Posterior vena cava (tissue), 2 donors: ENCODE data around the gene DPH1. TPM values are rescaled to one million over a fixed set of nuclear protein-coding genes. Genes with fewer than 3 reads are reported as not detected.
"Not testable (repeated sequence)": the region's sequence is repeated elsewhere in the genome, so short reads cannot be mapped to it uniquely, and the experiment has no call there.

Experiments used
- DNase-seq: peaks from one replicate; pipeline ENCODE4 v3.0.0-alpha.2; 2020; ENCODE audit warnings: low spot score
- intact Hi-C, 2 donors: fragments of 100-400 bp; cut with DNase I; formaldehyde crosslinking; loops; one replicate each; pipeline versions ENCODE4 v1.14.1 to v1.14.2; 2022 to 2023
- total RNA-seq, 2 donors: library from RNA; stranded (reverse); fragmentation: NEBNext Ultra II Directional; extraction: Animal tissue kit (Norgen Biotek cat#: 25700); gene quantifications; one replicate each; pipeline ENCODE4 v1.2.1, GENCODE V29; 2021
- donor health status: DM: yes; HTN: yes; CAD: no.
- donor health status: DM: yes; HTN: yes; CAD: no.

Gene DPH1
- total RNA-seq, 2 donors from 2014 or later, result 26.5 to 27.9 TPM

DNA sequence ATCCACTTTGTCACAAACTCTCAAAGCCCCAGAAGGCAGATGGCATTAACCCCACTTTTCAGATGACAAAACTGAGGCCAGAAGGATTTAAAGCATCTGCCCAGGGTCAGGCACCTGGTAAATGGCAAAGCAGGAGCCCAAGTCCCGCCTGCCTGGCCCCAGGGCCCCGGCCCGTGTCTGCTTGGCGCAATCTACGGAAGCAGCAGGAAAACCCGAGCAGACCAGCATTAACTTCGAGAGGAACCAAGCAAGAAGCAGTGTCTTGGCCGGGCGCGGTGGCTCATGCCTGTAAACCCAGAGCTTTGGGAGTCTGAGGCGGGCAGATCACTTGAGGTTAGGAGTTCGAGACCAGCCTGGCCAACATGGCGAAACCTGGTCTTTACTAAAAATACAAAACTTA lies 26.4 kb upstream of the DPH1 start:
- intact Hi-C loops, result no loop called here
- no peak for DNase-seq

DNA sequence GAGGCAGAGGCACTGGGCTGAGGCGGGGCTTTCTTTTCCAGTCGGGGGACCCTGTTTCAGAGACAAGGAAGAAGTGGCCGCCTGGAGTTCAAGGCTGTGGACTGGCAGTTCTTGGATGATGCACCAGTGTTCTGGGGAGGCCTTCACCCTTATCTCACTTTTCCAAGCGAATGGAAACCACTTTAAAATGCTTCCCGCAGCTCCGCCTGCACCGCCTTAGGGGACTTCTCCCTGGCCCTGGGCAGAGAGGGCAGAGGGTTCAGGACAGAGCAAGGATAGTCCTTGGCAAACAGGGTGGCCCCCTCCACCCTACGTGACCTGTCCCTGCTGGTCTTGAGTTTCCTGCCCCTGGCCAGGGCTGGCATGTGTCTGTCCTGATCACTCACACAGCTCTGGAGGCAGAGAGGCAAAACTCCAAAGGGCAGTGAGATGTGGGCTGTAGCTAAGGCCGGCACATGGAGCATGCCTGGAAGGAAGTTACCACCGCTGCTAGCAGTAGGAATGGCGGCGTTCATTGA lies 25.5 kb upstream of the DPH1 start:
- no peak for DNase-seq
- intact Hi-C loops, result no loop called here

DNA sequence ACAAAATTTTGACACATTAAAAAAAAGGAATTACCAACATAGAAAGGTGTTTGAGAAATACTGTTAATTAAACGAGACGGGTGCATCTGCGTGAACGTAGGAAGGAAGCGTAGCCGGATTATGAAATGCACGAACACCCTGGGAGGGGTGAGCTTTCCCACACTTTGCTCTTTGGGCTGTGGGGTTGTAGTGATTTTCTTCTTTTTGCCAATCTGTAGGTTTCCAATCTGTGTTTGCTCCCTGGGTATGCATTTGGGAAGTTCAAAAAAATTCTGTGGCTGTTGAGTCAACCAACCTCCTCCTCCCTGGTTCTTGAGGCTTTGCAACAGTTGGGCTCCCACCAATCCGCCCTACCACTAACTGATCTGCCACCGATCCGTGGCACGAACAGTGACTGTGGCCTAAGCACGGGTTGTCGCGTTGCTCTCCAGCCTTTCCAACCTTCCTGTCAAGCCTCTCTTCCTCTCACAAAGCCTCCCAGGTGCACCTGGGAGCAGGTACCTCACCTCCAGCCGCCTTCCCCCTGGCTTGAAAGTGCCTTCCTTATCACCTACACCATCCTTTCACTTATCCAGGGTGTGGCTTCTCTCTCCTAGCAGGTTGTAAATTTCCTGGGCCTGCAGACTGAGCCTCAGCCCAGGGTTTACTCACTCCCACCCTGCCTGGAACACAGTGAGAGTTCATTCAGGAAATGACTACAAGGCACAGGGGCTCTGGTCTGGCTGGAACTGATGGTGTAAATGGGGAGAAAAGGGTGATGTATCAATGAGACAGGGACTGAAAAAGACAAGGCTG lies 21.4 kb upstream of the DPH1 start:
- intact Hi-C loops, result no loop called here
- DNase-seq, result no peak

DNA sequence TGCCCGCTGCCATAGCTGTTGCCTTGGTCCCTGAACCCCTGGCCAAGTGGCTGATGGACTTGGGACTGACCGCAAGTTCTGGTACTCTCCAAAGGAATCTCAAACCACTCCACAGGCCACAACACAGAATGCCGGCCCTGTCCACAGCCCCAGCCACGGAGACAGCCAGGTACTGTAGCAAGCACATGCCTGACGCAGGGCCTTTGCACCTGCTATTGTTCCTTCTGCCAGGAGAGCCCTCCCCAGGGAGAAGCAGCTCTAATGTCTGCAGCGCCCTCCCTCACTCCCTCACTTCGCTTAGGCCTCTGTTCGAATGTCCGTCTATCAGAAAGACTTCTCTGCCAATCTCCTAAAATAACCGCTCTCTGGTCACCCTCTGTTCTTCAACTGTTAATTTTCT lies 20.2 kb upstream of the DPH1 start:
- intact Hi-C loops, result no loop called here
- DNase-seq, result no peak

DNA sequence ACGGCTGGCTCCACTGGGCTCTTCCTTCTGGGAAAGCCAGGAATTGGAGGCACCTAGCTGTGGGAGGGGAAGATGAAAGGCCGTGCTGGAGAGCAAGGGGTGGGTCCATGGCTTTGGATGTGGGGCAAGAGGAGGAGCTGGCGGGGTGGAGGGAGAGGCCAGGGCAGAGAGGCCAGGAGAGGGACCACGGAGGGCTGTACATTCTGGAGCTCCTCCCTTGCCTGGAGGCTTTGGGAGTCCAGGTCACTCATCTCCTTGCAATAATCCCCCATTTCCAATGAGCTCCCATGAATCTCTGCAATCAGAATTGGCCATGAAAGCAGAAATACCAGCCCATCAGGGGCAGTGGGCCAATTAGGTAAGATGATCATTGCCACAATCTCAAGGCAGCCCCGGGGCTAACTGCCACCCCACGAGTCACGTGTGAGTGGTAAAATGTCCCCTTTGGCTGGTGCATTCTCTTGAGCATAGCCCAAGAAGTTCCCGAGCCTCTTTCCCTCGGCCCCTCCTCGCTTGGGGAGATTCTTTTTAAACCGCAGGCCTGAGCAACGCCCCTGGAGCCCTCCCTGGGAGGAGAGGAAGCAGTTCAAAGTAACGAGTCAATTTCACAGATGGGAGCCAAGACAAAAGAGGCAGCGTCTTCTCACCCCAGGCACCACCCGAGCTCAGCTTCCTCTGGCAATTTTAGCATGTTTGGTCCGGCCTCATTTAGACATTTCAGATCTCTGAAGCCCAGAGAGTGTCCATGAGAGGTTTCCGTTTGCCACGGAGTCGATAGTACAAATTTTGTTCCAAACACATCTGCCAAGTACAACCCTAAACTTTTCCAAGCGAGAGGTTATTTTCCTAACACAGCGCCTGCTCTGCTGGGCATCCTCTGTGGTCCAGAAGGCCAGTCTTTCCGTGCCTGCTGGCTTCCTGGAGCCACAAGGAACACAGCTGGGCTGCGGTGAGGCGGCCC lies 18.3 kb upstream of the DPH1 start:
- intact Hi-C loops, result no loop called here
- DNase-seq, result no peak

DNA sequence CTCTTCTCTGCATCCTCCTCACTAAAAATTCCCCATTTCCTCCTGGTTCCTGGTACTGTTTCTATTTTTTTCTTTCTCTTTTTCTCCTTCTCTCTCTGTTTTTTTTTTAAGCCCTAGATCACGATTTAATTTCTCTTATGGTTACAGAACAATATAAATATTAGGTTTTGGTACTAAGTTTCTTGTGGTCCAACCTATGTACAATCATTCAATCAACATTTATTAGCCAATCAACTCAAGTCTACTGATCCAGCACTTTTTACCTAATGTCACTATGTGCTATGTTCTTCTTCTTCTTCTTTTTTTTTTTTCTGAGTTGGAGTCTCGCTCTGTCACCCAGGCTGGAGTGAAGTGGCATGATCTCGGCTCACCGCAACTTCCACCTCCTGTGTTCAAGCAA lies 17.5 kb upstream of the DPH1 start:
- intact Hi-C loops, result no loop called here
- DNase-seq, result no peak

DNA sequence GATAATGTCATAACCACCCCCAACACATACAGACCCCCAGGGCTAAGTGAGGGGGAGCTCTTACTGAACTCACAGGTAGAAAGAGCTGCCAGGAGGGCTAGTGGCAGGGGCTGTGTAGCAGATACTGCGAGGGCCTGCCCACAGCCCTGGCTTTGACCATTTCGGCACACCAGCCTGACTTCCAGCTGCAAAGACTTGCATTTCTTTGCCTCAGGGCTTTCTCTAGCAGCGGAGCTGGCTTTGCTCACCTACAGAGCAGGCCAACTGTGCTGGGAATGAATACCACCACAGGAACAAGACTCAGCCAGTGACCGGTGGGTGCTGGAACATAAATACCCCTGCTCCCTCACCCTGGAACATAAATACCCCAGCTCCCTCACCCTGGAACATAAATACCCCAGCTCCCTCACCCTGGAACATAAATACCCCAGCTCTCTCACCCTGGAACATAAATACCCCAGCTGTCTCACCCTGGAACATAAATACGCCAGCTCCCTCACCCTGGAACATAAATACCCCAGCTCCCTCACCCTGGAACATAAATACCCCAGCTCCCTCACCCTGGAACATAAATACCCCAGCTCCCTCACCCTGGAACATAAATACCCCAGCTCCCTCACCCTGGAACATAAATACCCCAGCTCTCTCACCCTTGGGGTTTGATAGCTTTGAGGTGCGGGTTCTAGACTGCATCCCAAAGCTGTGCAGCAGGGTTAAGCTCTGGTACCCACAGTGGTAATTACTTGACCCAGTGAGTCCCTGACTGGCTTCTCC lies 16.5 kb upstream of the DPH1 start:
- intact Hi-C loops, DNase-seq: not testable (repeated sequence)

DNA sequence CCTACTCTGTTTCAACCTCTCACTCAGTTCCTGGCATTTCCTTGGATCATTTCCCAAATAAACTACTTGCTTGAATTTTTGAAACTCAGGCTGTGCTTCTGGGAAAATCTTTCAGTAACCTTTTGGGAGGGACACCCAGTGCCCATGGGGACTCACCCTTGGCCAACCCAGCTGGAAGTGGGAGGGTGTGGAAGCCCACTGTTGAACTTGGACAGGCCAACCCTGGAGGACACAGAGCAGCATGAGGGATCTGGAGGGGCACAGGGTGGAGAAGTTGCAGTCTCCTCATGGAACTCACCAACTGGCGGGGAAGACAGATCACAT lies 16.0 kb upstream of the DPH1 start:
- DNase-seq, result no peak
- intact Hi-C loops, result no loop called here

DNA sequence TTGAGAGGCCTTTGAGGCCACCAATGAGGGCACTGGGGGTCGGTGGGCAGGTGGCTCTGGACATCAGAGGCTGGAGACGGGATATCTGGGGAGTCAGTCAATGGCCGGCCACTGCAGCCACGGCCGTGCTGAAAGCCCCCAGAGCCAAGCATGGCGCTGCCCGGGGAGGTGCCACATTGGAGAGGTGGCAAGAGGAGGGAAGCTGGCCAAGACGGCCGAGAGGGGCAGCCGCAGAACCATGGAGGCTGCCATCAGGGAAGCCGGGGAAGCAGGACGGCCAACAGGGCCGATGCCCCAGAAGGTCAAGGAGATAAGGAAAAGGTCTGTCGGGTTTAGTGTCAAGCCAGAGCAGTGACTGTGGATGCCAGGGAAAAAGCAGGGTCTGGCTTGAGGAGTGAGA lies 14.6 kb upstream of the DPH1 start:
- no peak for DNase-seq
- intact Hi-C loops, result no loop called here

DNA sequence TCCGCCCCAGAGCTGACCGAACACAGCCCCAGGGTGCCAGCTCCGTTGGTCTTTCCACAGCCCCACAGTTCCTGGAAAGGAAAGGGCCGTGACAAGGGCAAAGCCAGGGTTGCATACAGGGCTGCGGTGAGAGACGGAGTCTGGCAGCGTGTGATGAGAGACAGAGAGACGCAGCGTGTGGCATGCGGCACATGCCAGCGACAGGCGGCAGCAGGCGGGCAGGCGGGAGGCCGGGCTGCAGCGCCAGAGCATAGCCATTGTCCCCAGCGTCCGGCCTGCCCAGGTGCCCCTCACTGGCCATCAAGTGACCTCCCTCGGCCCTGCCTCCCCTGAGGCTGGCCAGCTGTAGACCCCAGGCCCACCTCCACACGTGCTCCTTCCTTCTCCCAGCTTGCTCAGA lies 13.5 kb upstream of the DPH1 start:
- intact Hi-C loops, result no loop called here
- no peak for DNase-seq

DNA sequence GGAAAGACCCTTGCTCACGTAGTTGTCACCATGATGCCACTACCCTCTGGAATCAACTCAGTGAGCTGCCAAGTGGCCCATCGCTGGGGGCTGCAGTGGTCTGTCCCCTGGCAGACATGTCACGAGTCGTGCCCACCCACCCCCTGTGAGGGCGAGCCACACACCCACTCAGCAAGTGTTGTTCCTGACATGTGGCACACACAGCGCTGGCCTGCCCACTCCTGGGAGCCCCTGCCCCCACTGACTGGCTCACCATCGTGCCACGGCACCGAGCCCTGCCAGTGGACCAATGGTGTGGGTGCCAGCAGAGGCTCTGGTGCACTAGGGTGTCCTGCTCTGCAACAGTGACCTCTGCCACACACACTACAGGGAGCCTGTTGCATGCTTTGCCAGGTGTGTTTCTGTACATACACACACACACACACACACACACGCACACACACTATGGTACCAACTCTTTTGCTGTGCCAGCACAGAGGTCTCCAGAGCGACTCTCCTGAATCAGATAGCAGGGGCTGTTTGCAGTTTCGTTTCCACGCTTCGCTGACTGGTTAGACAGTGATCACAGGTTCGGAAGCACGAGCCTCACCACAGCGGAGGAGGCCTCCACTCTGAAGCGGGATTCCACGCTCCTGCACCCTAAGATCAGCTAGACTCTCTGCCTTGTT lies 12.5 kb upstream of the DPH1 start:
- DNase-seq, result no peak
- intact Hi-C loops, result no loop called here

DNA sequence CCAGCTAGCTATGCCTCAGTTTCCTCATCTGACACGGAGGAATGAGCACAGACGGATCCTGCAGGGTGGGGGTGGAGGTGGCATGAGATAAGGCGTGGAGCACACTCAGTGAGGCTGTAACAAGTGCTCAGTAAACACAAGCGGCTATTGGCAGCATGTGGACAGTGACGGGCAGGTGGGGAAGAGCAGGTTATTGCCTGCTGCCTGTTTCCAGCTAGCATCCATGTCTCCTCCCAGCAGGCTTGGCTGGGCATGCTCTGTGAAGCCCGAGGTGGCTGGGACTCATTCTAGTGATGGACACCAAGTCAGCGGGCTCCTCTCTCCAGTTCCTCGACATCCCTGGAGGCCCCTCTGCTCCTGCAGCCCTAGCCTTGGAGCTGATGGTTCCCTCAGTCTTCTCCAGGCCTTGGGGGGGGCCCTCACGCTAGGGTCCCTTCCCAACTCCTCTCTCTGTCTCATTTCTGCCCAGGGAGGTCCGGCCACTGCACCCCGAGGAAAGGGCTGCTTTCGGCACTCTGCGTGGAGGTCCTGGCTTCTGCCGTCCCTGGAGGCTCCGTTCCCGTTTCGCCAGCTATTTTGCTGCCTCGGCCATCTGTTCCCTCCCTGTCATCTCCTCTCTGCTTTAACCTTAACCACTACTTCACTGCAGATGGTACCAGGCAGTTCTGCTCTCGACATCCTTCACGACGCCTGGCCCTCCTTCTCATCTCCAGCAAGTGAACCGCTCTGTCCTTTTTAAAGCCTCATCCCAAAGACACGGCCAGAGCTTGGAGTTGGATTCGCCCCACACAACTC lies 11.0 kb upstream of the DPH1 start:
- DNase-seq, result no peak
- intact Hi-C loops, result no loop called here

DNA sequence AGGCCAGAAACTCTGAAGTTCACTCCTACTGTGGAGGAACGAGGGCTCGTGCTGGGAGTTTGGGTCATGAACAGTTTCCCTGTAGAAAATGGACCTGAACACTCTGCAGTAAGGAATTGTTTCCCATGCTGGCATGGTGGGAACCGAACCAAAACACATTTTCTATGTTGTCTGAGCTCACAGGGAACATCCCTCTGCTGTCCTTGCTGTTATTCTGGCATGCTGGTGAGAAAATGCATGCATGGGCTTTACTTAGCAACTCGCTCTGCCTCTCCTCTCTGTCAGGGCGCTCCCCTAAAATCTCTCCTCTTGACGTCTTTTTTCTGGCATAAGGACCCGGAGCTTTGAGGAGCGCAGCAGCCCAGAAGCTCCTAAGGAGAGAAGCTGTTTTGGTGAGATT lies 10.2 kb upstream of the DPH1 start:
- DNase-seq, result no peak
- intact Hi-C loops, result loop anchor here (5.0 to 10.0 kb wide), 2 partner anchors 45 to 102 kb away; no protein-coding TSS in a partner anchor

DNA sequence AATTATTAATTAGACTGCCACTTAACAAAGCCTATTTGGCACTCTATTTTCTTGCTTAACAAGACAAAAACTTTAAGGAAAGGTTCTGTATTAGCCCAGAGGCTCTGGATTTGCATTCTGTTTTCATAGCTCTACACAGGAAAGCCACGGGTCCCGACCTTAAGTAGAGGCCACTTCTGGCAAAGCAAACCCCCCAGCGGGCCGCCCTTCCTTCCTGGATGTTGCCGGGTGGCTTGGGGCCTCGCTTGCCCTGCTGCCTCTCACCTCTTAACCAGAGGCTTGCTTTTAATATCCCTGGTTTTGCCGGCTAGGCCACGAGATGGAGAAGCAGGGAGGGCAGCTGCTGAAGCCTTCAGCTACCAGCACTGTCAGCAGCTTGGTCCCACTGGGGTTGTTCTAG lies 9.2 kb upstream of the DPH1 start:
- DNase-seq, result no peak
- intact Hi-C loops, result loop anchor here (5.0 to 10.0 kb wide), 2 partner anchors 46 to 103 kb away; no protein-coding TSS in a partner anchor

DNA sequence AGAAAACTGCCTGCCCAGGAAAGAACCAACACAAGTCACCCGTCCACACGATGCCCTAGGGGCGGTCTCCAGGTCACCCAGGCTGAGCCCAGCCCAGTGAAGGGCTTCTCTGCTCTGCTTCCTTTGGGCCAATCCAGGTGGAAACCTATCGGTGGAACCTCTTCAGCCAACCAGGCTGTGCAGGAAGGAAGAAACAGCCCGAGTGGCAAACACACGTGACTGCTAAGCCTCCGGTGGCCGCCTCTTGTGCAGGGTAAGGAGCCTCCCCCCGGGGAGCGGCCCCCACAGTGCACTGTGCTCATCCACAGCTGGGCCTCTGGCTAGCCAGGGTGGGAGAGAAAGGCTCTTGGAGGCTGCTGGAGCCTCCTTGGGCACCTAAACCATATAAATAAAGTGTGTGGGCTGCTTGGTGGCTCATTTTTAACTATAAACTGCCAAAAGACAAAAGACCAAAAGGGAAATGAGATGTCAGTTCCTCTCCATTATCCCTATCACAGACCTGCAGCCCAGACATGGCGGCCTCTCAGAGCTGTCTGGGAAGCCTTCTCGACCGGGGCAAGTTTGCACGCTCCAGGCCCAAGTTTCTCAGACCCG lies 7.2 kb upstream of the DPH1 start:
- intact Hi-C loops, result loop anchor here (5.0 to 10.0 kb wide), 2 partner anchors 48 to 105 kb away; no protein-coding TSS in a partner anchor
- DNase-seq, result no peak

DNA sequence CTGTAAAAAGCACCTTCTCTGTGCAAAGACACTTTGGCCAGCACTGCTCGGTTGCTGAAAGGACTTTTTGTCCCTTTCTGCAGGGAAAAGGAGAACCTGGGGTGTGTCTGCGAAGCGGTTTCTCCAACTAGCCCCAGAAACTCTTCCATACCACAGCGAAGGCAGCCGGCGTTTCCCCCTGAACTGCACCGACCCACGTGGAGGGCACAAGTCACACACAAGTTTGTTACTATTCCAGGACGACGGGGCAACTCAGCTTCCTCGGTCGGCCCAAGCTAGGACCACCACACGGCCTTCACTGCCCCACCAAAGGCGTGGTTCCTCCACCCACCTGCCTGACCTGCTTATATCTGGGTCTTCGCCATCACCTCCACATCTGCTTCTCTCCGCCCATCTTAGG lies 6.7 kb upstream of the DPH1 start:
- no peak for DNase-seq
- intact Hi-C loops, result loop anchor here (5.0 to 10.0 kb wide), 2 partner anchors 48 to 106 kb away; no protein-coding TSS in a partner anchor

DNA sequence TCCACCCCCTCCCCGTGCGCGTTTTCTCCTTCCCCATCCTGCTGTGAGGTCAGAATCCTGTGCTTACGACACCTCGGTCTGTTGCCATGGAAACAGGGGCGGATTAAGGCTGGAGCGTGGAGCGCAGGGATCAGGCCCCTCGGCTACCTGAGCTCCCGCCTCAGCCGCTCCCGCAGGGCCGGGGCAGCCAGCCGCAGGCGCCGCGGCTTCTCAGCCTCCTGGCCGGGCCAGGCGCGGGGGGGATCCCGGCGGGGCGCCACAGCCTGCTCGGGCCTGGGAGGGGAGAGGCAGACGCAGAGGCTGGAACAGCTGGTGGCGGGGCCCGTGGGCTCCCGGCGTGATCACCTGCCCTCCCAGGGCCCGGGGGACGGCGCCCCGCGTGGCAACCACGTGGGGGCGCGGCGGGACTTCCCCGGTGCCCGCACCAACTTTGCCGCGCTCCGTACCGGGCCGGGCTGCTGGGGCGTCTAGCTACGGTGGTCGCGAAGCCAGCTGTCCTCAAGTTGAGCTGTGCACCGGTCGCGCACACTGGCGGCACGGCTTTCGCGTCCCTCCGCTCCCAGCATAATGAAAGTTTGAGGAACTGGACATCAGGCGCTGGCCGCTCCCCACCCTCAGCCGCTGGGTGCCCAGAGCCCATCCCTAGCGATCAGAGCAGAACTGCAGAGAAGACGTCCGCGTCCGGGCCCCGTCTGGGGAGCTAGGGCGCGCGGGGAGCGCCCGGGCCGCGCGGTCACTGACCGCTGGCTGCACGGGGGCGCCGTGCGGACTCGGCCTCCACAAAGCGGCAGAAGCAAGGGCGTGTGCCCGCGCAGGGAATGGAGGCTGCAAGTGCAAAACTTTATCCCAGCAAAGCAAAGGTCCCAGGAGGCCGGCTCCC lies 6.0 kb upstream of the DPH1 start:
- intact Hi-C loops, result loop anchor here (5.0 to 10.0 kb wide), 2 partner anchors 49 to 107 kb away; no protein-coding TSS in a partner anchor
- DNase-seq, result peak; percentile 90
